Panc1 (cell line): ENCODE measurements around the gene NXF3. TPM values are rescaled to one million over a fixed set of nuclear protein-coding genes. Genes with fewer than 3 reads are reported as not detected.

Experiments used
- ATAC-seq: fragments of 200-7000 bp; cut with Tn5 transposase; 2 replicates; pipeline ENCODE4 v1.9.1; 2020; ENCODE audit warnings: mild to moderate bottlenecking, moderate library complexity
- BruUV-seq: library from RNA; stranded (reverse); fragments of 400-500 nt; replicated peaks from 2 replicates; lab custom pipeline; 2021; lab: Mats Ljungman, UMichigan
- CTCF ChIA-PET: fragments of 300-600 bp; sonication (Branson Sonifier 250); formaldehyde crosslinking; loops from one replicate; lab custom pipeline; 2022; ENCODE audit warnings: antibody characterized with exemption; lab: Charles Lee
- POLR2A ChIA-PET: fragments of 300-600 bp; sonication (Branson Sonifier 250); formaldehyde crosslinking; loops from one replicate; lab custom pipeline; 2022; ENCODE audit warnings: antibody characterized with exemption; lab: Charles Lee
- DNase-seq: peaks from one replicate; pipeline ENCODE4 v3.0.0-alpha.2; 2010; ENCODE audit warnings: low read depth, low spot score
- H3K27ac ChIP-seq: 2 replicates; pipeline ENCODE4 v1.5.1; 2011; ENCODE audit warnings: mild to moderate bottlenecking, low read length, inconsistent platforms
- H3K27me3 ChIP-seq: fragments of 200-500 bp; sonication (Bioruptor generic); 2 replicates; pipeline ENCODE4 v1.6.0; 2014; ENCODE audit warnings: low read length, inconsistent platforms; ENCODE audit not compliant: control insufficient read depth, insufficient read depth
- H3K36me3 ChIP-seq: fragments of 200-500 bp; sonication (Bioruptor generic); 2 replicates; pipeline ENCODE4 v1.5.1; 2014; ENCODE audit warnings: inconsistent platforms, mild to moderate bottlenecking, low read length, moderate library complexity; ENCODE audit not compliant: control insufficient read depth, insufficient read depth
- H3K4me1 ChIP-seq: 2 replicates; pipeline ENCODE4 v1.5.1; 2011; ENCODE audit warnings: inconsistent platforms, mild to moderate bottlenecking, low read length, moderate library complexity; ENCODE audit not compliant: control insufficient read depth, insufficient read depth
- H3K4me3 ChIP-seq, 2 experiments: 2 replicates each; pipeline ENCODE4 v1.5.1; 2011 to 2012; ENCODE audit warnings: low read depth in 2 of 2, low read length in 2 of 2, mild to moderate bottlenecking in 2 of 2, inconsistent platforms in 1 of 2, moderate library complexity in 1 of 2
- H3K9me3 ChIP-seq: fragments of 200-500 bp; sonication (Bioruptor generic); 2 replicates; pipeline ENCODE4 v1.5.1; 2014; ENCODE audit warnings: low read depth, mild to moderate bottlenecking, inconsistent platforms, low read length, moderate library complexity; ENCODE audit not compliant: control insufficient read depth, insufficient read depth
- POLR2AphosphoS5 ChIP-seq: IDR thresholded peaks from 2 replicates; pipeline ENCODE4 v1.6.1; 2012; ENCODE audit warnings: mild to moderate bottlenecking, low read depth, low read length, moderate library complexity
- SIN3A ChIP-seq: IDR thresholded peaks from 2 replicates; pipeline ENCODE4 v1.6.1; 2012; ENCODE audit warnings: low read depth, mild to moderate bottlenecking, low read length, moderate library complexity, borderline replicate concordance; ENCODE audit not compliant: insufficient read depth
- TCF7L2 ChIP-seq: IDR thresholded peaks from 2 replicates; pipeline ENCODE4 v1.6.1; 2011; ENCODE audit warnings: mild to moderate bottlenecking, low read depth, low read length, inconsistent platforms
- in situ Hi-C: cut with HindIII; loops from 2 replicates; pipeline ENCODE4 v1.10.0; 2016; ENCODE audit warnings: low sequenced_read_pairs, low pct_unique_long_range_greater_than_20kb
- intact Hi-C: fragments of 100-400 bp; cut with micrococcal nuclease; formaldehyde crosslinking; loops from one replicate; pipeline ENCODE4 v1.10.0; 2022; ENCODE audit not compliant: unreplicated experiment
- total RNA-seq: library from RNA; stranded (reverse); gene quantifications from one replicate; pipeline ENCODE4 v1.2.1, GENCODE V29; 2021; ENCODE audit not compliant: unreplicated experiment
- TF ChIP-seq, protein P1 (sequence below), 2 experiments: IDR thresholded peaks; 2 replicates each; pipeline ENCODE4 v1.6.1; 2011 to 2012; ENCODE audit warnings: low read depth in 2 of 2, control low read depth in 1 of 2, low read length in 1 of 2, mild to moderate bottlenecking in 1 of 2, moderate library complexity in 1 of 2; ENCODE audit not compliant: insufficient read depth in 1 of 2
- TF ChIP-seq, protein P2 (sequence below): fragments of 450-650 bp; IDR thresholded peaks from 2 replicates; pipeline ENCODE4 v1.5.1; 2017; ENCODE audit warnings: mild to moderate bottlenecking

NXF3 gene
- total RNA-seq, 1 experiment from 2014 or later = 0.26 TPM

DNA sequence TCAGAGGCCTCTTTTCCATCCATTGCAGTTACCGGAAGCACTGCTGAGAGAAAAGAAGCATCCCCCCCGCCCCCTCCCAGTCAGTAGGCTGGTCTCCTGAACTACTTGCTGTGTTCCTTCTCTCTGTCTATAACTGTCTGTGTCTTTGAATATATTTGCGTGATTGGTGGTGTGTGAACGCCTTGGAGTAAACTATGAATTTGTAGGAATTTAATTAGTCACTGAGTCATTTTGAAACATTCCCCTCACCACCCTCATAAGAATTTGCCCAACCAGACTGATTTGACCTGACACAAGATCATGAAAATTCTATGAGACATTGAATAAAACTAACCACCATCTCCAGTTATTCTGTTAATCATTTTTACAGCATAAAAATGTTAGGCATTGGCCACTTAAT, 6.7 kb upstream of the NXF3 start:
- H3K27ac ChIP-seq = no peak overlapping the region
- no peaks in the 10 kb centered on the region for H3K27me3 ChIP-seq
- POLR2A ChIA-PET = no interaction called here
- intact Hi-C loops (no loop called here), in situ Hi-C loops (no loop called here)
- no peaks in the 10 kb centered on the region for H3K36me3 ChIP-seq
- TF ChIP-seq, protein P1, sequence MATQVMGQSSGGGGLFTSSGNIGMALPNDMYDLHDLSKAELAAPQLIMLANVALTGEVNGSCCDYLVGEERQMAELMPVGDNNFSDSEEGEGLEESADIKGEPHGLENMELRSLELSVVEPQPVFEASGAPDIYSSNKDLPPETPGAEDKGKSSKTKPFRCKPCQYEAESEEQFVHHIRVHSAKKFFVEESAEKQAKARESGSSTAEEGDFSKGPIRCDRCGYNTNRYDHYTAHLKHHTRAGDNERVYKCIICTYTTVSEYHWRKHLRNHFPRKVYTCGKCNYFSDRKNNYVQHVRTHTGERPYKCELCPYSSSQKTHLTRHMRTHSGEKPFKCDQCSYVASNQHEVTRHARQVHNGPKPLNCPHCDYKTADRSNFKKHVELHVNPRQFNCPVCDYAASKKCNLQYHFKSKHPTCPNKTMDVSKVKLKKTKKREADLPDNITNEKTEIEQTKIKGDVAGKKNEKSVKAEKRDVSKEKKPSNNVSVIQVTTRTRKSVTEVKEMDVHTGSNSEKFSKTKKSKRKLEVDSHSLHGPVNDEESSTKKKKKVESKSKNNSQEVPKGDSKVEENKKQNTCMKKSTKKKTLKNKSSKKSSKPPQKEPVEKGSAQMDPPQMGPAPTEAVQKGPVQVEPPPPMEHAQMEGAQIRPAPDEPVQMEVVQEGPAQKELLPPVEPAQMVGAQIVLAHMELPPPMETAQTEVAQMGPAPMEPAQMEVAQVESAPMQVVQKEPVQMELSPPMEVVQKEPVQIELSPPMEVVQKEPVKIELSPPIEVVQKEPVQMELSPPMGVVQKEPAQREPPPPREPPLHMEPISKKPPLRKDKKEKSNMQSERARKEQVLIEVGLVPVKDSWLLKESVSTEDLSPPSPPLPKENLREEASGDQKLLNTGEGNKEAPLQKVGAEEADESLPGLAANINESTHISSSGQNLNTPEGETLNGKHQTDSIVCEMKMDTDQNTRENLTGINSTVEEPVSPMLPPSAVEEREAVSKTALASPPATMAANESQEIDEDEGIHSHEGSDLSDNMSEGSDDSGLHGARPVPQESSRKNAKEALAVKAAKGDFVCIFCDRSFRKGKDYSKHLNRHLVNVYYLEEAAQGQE (IDR thresholded peaks at IDR 0.05; ENCODE audit: insufficient read depth in 1 of 2, low read depth in 2 of 2, low read length in 1 of 2) = no peak
- TF ChIP-seq POLR2AphosphoS5 = no peak
- no peak for TF ChIP-seq TCF7L2
- no peak for TF ChIP-seq SIN3A
- TF ChIP-seq, protein P2, sequence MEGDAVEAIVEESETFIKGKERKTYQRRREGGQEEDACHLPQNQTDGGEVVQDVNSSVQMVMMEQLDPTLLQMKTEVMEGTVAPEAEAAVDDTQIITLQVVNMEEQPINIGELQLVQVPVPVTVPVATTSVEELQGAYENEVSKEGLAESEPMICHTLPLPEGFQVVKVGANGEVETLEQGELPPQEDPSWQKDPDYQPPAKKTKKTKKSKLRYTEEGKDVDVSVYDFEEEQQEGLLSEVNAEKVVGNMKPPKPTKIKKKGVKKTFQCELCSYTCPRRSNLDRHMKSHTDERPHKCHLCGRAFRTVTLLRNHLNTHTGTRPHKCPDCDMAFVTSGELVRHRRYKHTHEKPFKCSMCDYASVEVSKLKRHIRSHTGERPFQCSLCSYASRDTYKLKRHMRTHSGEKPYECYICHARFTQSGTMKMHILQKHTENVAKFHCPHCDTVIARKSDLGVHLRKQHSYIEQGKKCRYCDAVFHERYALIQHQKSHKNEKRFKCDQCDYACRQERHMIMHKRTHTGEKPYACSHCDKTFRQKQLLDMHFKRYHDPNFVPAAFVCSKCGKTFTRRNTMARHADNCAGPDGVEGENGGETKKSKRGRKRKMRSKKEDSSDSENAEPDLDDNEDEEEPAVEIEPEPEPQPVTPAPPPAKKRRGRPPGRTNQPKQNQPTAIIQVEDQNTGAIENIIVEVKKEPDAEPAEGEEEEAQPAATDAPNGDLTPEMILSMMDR = no peak
- DNase-seq (no peak), ATAC-seq (no peak)
- H3K4me3 ChIP-seq = no peak overlapping the region
- no TSS peak for BruUV-seq
- H3K4me1 ChIP-seq = no peaks in the 10 kb centered on the region
- CTCF ChIA-PET = no interaction called here
- H3K9me3 ChIP-seq = no peaks in the 10 kb centered on the region

DNA sequence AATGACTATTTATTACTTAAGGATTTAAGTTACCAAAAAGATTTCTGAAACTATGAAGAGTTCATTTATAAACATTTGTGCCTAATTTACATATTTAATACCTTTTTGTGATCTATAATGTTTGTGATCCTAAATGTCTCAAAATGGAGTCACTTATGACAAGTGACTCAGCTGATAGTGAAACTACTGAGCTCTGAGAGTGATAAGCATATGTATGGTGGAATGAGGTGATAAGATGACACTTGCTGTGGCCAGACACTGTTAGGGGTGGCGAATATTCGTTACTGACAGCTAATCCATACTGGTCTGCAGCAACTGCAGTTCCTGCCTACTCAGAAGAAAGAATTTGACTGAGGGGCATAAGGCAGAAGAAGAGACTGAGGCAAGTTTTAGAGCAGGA, 5.5 kb upstream of the NXF3 start:
- intact Hi-C loops (no loop called here), in situ Hi-C loops (no loop called here)
- Histone ChIP-seq H3K4me1 (no peaks in the 10 kb centered on the region), H3K4me3 (no peak overlapping the region), H3K36me3 (no peaks in the 10 kb centered on the region), H3K27ac (no peak overlapping the region), H3K9me3 (no peaks in the 10 kb centered on the region), H3K27me3 (no peaks in the 10 kb centered on the region)
- ChIA-PET POLR2A (no interaction called here), CTCF (no interaction called here)
- BruUV-seq = no TSS peak
- TF ChIP-seq, protein P1 (IDR thresholded peaks at IDR 0.05; ENCODE audit: insufficient read depth in 1 of 2, low read depth in 2 of 2, low read length in 1 of 2) = no peak
- TF ChIP-seq, protein P2 = no peak
- no peak for TF ChIP-seq TCF7L2
- TF ChIP-seq SIN3A = no peak
- TF ChIP-seq POLR2AphosphoS5 = no peak
- DNase-seq = no peak
- no peak for ATAC-seq
